Epithelial cell of proximal tubule (primary cell): ENCODE results near the gene SPDYE4. TPM values are rescaled to one million over a fixed set of nuclear protein-coding genes. Genes with fewer than 3 reads are reported as not detected.

Experiments used
- DNase-seq: peaks from one replicate; pipeline ENCODE4 v3.0.0-alpha.2; 2011; ENCODE audit warnings: low read depth
- H3K4me3 ChIP-seq: 2 replicates; pipeline ENCODE4 v1.5.1; 2011; ENCODE audit warnings: low read depth, mild to moderate bottlenecking, low read length
- total RNA-seq: library from RNA; depleted of rRNA; stranded (reverse); fragments of >200 nt; gene quantifications from 2 replicates; pipeline ENCODE4 v1.2.3, GENCODE V29; 2015
- TF ChIP-seq, protein P1 (sequence below): conservative IDR thresholded peaks from 2 replicates; pipeline ENCODE4 v1.5.1; 2012; ENCODE audit warnings: low read depth, mild to moderate bottlenecking, low read length

The SPDYE4 gene
- total RNA-seq, 1 donor from 2014 or later = not detected

DNA sequence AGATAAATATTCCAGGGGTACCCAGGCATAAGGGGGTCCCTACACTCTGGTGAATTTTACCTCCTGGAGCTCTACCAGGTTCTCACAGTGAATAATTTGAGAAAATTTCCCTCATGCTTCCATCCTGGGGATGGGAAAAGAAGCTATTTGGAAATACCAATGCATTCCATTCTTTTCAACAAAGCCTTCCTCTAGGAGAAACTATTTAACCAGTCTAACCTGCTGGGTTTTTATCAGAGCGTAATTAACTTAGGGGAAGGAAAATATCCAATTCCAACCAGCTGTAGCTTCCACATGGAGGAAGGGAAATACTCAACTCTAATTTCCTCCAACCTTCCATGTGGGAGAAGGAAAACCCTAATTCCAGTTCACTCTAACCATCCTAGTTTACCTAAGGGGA, 23.8 kb upstream of the SPDYE4 start:
- TF ChIP-seq, protein P1, sequence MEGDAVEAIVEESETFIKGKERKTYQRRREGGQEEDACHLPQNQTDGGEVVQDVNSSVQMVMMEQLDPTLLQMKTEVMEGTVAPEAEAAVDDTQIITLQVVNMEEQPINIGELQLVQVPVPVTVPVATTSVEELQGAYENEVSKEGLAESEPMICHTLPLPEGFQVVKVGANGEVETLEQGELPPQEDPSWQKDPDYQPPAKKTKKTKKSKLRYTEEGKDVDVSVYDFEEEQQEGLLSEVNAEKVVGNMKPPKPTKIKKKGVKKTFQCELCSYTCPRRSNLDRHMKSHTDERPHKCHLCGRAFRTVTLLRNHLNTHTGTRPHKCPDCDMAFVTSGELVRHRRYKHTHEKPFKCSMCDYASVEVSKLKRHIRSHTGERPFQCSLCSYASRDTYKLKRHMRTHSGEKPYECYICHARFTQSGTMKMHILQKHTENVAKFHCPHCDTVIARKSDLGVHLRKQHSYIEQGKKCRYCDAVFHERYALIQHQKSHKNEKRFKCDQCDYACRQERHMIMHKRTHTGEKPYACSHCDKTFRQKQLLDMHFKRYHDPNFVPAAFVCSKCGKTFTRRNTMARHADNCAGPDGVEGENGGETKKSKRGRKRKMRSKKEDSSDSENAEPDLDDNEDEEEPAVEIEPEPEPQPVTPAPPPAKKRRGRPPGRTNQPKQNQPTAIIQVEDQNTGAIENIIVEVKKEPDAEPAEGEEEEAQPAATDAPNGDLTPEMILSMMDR = no peak
- DNase-seq = no peak
- H3K4me3 ChIP-seq = no peak overlapping the region

DNA sequence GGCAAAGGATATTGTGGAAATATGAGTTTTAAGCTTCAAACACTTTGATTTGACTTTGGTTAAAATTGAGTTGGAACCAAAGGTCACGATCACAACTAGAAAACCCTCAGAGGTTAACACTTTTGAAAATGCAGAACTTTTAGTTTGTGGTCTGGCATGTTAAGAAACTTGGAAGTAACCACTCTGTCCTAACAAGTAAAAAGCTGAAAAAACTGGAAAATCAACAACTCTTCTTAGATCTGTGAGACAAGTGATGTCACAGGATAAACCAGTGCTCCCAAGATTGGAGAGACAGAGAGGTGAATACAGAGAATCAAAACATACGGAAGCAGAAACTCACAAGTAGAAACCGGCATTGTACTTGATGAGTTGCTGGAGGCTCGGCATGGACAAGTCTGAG, 23.4 kb upstream of the SPDYE4 start:
- DNase-seq = no peak
- no peak overlapping the region for H3K4me3 ChIP-seq
- TF ChIP-seq, protein P1 = no peak

DNA sequence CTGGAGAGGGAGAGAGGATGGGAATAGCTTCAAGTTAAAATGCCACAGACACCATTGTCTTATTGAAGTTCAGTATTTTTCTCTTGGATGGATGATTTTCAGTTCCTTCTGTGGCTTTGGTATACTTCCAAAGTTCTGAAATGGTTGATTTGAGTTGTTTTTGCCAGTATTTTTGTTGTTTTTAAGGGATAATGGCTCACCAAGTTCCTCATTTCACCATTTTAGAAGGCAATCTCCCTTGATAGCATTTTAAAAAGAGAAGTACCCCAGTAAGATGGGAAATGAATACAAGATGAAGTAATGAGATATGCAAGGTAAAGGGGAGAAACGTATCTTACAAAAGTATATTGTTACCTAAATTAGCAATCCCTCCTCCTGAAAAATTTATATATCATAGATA, 18.5 kb upstream of the SPDYE4 start:
- no peak for DNase-seq
- TF ChIP-seq, protein P1 = no peak
- no peak overlapping the region for H3K4me3 ChIP-seq

DNA sequence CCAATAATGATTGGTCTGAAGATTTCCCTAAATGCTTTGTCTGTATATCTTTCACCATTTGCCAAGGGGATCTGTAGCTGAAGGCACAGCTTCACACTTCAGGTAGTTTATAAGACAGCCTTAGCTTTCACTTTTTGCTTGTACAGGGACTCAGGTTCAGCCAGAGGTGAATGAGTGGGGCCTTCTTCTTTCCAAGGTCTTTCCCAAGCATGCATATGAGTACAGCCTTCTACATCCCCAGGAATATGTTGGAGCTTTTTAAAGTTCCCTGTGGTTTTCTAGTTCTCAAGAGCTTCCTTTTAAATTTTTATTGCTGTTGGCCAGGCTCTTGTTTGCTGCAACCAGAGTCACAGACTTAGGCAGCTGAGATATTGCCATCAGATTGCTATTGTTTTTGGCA, 17.9 kb upstream of the SPDYE4 start:
- DNase-seq = no peak
- H3K4me3 ChIP-seq = no peak overlapping the region
- TF ChIP-seq, protein P1 = no peak

DNA sequence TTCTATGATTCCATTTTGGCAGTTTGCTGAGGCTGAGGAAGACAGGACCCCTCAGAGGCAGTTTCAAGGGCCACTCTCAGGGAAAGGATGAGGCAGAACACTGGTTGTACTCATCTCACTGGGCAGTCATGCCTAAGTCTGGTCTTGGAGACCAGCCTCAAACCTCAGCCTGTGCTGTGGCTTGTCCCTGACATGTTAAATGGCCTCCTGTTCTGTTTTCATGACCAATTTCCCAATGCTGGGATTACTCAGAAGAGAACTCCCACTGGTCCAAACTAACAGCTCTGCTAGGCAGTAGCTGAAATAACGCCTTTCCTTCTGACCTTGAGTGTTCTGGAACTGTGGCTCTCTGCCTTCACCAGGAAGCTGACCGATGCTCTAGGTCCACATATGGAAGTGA, 8.4 kb upstream of the SPDYE4 start:
- DNase-seq = no peak
- TF ChIP-seq, protein P1 = no peak

DNA sequence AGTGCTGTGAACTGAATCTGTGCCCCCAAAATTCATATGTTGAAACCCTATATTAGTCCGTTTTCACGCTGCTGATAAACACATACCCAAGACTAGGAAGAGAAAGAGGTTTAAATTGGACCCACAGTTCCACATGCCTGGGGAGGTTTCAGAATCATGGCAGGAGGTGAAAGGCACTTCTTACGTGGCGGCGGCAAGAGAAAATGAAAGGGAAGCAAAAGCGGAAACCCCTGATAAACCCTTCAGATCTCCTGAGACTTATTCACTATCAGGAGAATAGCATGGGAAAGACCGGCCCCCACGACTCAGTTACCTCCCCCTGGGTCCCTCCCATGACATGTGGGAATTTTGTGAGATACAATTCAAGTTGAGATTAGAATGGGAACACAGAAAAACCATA, 3.7 kb upstream of the SPDYE4 start:
- no peak for DNase-seq
- H3K4me3 ChIP-seq = no peak overlapping the region
- TF ChIP-seq, protein P1 = no peak

More for the DNA sequence above, 8.4 kb upstream of the SPDYE4 start:
- H3K4me3 ChIP-seq = no peak overlapping the region

DNA sequence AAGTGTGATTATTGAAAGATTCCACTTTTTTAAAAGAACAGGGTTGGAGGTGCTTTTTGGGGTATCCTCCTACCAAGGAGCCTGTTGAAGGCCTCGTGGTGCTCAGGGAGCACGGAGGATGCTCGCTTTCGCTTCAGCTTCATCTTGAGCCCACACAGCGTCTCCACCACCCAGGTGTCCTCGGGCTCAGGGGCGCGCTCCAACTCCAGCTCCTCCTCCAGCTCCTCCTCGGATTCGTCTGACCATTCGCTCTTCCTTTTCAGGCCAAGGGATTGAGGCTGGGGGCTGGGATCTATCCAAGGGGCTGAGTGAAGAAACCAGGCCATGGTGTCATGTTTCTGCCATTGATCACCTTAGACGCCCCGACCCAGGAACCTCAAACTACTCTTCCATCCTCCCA, 1.2 kb downstream of the SPDYE4 start:
- TF ChIP-seq, protein P1 = no peak
- no peak overlapping the region for H3K4me3 ChIP-seq
- no peak for DNase-seq
